ENCODE measurements around the gene TMEM178B. TPM values are rescaled to one million over a fixed set of nuclear protein-coding genes. Genes with fewer than 3 reads are reported as not detected.
"Not testable (repeated sequence)": the region's sequence is repeated elsewhere in the genome, so short reads cannot be mapped to it uniquely, and the experiment has no call there.

TMEM178B gene
- total RNA-seq (0.07 and 0.39 TPM in 2 replicates), polyA plus RNA-seq (0.06 and 0.46 TPM in 2 replicates)

DNA sequence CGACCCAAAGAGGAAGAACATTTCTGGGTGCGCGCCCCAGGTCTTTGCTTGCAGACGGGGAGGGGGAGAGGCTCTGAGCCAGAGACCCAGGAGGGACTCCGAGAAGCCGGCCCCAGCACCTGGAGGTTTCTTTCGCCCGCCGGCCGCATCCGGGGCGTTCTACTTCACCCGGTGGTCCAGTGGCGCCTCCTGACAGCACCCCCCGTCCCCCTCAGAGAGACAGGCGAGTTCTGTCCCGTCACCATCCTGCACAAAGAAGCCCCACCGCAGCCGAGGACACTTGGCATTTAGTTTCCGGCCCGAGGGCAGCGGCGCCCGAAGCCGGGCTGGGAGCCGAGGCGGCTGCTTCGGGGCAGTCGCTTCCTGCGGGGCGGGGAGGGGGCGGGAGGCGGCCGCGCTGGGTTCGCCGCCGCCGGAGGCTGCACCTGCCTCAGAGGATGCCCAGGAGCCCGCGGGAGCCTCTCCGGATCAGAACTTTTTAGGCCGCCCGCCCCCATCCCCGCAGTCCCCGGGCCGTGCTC lies at the start of gene TMEM178B:
TMEM178B (plus strand) TSS at position 424 of the 521 bp plus-strand sequence.
- peak in 1 of 2 donors; percentile 3 for DNase-seq (ENCODE audit: low read depth in 1 of 2, low spot score in 1 of 2)
- Histone ChIP-seq H3K36me3 (no peaks in the 10 kb centered on the region), H3K4me3 (peak within 1 kb of the TSS; percentile 43), H3K9me3 (ENCODE audit: low read depth) (no peaks in the 10 kb centered on the region), H3K27ac (no peak within 1 kb of the TSS), H3K4me1 (ENCODE audit: low read depth) (peaks cover 19% of the 10 kb centered on the region), H3K27me3 (peaks cover 97% of the 10 kb centered on the region)
- TF ChIP-seq, protein P1, sequence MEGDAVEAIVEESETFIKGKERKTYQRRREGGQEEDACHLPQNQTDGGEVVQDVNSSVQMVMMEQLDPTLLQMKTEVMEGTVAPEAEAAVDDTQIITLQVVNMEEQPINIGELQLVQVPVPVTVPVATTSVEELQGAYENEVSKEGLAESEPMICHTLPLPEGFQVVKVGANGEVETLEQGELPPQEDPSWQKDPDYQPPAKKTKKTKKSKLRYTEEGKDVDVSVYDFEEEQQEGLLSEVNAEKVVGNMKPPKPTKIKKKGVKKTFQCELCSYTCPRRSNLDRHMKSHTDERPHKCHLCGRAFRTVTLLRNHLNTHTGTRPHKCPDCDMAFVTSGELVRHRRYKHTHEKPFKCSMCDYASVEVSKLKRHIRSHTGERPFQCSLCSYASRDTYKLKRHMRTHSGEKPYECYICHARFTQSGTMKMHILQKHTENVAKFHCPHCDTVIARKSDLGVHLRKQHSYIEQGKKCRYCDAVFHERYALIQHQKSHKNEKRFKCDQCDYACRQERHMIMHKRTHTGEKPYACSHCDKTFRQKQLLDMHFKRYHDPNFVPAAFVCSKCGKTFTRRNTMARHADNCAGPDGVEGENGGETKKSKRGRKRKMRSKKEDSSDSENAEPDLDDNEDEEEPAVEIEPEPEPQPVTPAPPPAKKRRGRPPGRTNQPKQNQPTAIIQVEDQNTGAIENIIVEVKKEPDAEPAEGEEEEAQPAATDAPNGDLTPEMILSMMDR (IDR thresholded peaks at IDR 0.05; ENCODE audit: low read depth, low read length), result no peak

DNA sequence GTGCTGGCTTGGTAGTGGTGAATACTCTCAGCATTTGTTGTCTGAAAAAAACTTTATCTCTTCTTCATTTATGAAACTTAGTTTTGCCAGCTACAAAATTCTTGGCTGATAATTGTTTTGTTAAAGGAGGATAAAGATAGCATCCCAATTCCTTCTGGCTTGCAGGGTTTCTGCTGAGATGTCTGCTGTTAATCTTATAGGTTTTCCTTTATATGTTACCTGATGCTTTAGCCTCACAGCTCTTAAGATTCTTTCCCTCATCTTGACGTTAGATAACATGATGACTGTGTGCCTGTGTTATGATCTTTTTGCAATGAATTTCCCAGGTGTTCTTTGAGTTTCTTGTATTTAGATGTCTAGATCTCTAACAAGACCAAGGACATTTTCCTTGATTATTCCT lies 49.2 kb upstream of the TMEM178B start:
- Histone ChIP-seq H3K36me3 (no peaks in the 10 kb centered on the region), H3K4me1 (ENCODE audit: low read depth) (no peaks in the 10 kb centered on the region), H3K9me3 (ENCODE audit: low read depth) (no peaks in the 10 kb centered on the region), H3K27me3 (peaks cover 6% of the 10 kb centered on the region), H3K27ac (no peak overlapping the region), H3K4me3 (no peak overlapping the region)
- DNase-seq (ENCODE audit: low read depth in 1 of 2, low spot score in 1 of 2), result no peak
- TF ChIP-seq, protein P1 (IDR thresholded peaks at IDR 0.05; ENCODE audit: low read depth, low read length), result no peak

DNA sequence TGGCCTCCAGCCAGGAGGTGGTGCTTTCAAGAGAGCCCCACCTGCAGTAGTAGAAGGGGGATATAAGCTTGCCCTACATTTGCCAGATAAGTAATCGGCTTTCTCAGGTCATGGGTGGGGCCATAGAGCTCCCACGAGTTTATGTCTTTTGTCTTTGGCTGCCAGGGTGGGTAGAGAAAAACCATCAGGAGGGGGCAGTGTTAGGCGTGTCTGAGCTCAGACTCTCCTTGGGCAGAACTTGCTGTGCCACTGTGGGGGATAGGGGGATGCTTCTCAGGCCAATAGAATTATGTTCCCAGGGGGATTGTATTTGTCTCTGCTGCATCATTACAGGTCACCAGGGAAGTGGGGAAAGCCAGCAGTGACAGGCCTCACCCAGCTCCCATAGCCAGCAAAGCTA lies 46.8 kb upstream of the TMEM178B start:
- H3K4me1 ChIP-seq (ENCODE audit: low read depth), result no peaks in the 10 kb centered on the region
- no peaks in the 10 kb centered on the region for H3K9me3 ChIP-seq (ENCODE audit: low read depth)
- H3K27ac ChIP-seq, result no peak overlapping the region
- TF ChIP-seq, protein P1 (IDR thresholded peaks at IDR 0.05; ENCODE audit: low read depth, low read length), result no peak
- H3K4me3 ChIP-seq, result no peak overlapping the region
- no peak for DNase-seq (ENCODE audit: low read depth in 1 of 2, low spot score in 1 of 2)
- no peaks in the 10 kb centered on the region for H3K36me3 ChIP-seq
- H3K27me3 ChIP-seq, result no peaks in the 10 kb centered on the region

DNA sequence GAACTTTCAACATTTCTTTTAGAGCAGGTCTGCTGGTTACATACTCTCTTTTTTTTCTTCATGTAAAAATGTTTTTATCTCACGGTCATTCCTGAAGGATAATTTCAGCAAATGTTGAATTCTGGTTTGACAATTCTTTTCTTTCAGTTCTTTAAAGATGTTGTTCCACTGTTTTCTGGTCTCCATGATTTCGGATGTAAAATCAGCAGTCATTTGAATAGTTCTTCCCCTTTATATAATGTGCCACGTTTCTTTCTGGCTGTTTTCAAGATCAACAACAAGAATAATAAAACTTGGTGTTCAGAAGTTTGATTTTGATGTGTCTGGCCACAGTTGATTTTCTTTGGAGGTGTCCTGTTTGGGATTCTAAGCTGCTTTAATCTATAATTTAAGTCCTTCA lies 45.1 kb upstream of the TMEM178B start:
- no peaks in the 10 kb centered on the region for H3K9me3 ChIP-seq (ENCODE audit: low read depth)
- H3K36me3 ChIP-seq, result no peaks in the 10 kb centered on the region
- DNase-seq (ENCODE audit: low read depth in 1 of 2, low spot score in 1 of 2), result no peak
- H3K27me3 ChIP-seq, result no peaks in the 10 kb centered on the region
- no peak overlapping the region for H3K27ac ChIP-seq
- no peak overlapping the region for H3K4me3 ChIP-seq
- no peaks in the 10 kb centered on the region for H3K4me1 ChIP-seq (ENCODE audit: low read depth)
- TF ChIP-seq, protein P1 (IDR thresholded peaks at IDR 0.05; ENCODE audit: low read depth, low read length), result no peak

DNA sequence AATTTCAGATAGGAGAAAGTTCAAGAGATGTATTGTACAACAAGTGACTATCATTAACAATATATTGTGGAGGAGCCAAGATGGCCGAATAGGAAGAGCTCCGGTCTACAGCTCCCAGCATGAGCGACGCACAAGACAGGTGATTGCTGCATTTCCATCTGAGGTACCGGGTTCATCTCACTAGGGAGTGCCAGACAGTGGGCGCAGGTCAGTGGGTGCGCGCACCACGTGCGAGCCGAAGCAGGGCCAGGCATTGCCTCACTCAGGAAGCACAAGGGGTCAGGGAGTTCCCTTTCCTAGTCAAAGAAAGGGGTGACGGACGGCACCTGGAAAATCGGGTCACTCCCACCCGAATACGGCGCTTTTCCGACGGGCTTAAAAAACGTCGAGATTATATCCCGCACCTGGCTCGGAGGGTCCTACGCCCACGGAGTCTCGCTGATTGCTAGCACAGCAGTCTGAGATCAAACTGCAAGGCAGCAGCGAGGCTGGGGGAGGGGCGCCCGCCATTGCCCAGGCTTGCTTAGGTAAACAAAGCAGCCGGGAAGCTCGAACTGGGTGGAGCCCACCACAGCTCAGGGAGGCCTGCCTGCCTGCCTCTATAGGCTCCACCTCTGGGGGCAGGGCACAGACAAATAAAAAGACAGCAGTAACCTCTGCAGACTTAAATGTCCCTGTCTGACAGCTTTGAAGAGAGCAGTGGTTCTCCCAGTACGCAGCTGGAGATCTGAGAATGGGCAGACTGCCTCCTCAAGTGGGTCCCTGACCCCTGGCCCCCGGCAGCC lies 41.1 kb upstream of the TMEM178B start:
- H3K9me3 ChIP-seq (ENCODE audit: low read depth); H3K4me3 ChIP-seq; H3K36me3 ChIP-seq; H3K27ac ChIP-seq; DNase-seq (ENCODE audit: low read depth in 1 of 2, low spot score in 1 of 2); H3K4me1 ChIP-seq (ENCODE audit: low read depth); H3K27me3 ChIP-seq: not testable (repeated sequence)

DNA sequence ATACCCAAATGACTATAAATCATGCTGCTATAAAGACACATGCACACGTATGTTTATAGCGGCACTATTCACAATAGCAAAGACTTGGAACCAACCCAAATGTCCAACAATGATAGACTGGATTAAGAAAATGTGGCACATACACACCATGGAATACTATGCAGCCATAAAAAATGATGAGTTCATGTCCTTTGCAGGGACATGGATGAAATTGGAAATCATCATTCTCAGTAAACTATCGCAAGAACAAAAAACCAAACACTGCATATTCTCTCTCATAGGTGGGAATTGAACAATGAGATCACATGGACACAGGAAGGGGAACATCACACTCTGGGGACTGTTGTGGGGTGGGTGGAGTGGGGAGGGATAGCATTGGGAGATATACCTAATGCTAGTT lies 35.8 kb upstream of the TMEM178B start:
- H3K36me3 ChIP-seq; H3K9me3 ChIP-seq (ENCODE audit: low read depth); H3K4me3 ChIP-seq; H3K27ac ChIP-seq; H3K4me1 ChIP-seq (ENCODE audit: low read depth); DNase-seq (ENCODE audit: low read depth in 1 of 2, low spot score in 1 of 2); H3K27me3 ChIP-seq: not testable (repeated sequence)

All from cardiac muscle cell (in vitro differentiated cells and primary cell).